ENCODE data around the gene SMG6.

- TF ChIP-seq CTCF (IDR thresholded peaks at IDR 0.05) (peak in 1 of 4 experiments; percentile 2), POLR2A (IDR thresholded peaks at IDR 0.05) (no peak)
Observed at GRCh38 chr17:2057760-2058585, 245.6 kb downstream of the SMG6 start.

Measured in uterus (tissue), 2 donors.